H9 (cell line): ENCODE data around the gene NEMP1. TPM values are rescaled to one million over a fixed set of nuclear protein-coding genes. Genes with fewer than 3 reads are reported as not detected.

Experiments
- DNase-seq: peaks from one replicate; pipeline ENCODE4 v3.0.0-alpha.2; 2017
- H2AFZ ChIP-seq: one replicate; pipeline ENCODE4 v1.6.1; 2013; ENCODE audit warnings: mild to moderate bottlenecking, low read length, control low read depth, moderate library complexity
- H2AK5ac ChIP-seq: 2 replicates; pipeline ENCODE4 v1.6.1; 2013; ENCODE audit warnings: low read length, control low read depth, mixed read lengths; ENCODE audit not compliant: insufficient read length
- H2BK120ac ChIP-seq: one replicate; pipeline ENCODE4 v1.6.1; 2013; ENCODE audit warnings: low read depth, mild to moderate bottlenecking, low read length, control low read depth, inconsistent platforms; ENCODE audit not compliant: poor library complexity, severe bottlenecking
- H2BK12ac ChIP-seq: 2 replicates; pipeline ENCODE4 v1.6.1; 2013; ENCODE audit warnings: low read length, control low read depth, mixed read lengths, low read depth; ENCODE audit not compliant: insufficient read length
- H2BK15ac ChIP-seq: 2 replicates; pipeline ENCODE4 v1.6.1; 2013; ENCODE audit warnings: low read depth, low read length, control low read depth
- H2BK20ac ChIP-seq: one replicate; pipeline ENCODE4 v1.6.1; 2013; ENCODE audit warnings: low read depth, mild to moderate bottlenecking, low read length, control low read depth, inconsistent platforms; ENCODE audit not compliant: poor library complexity, severe bottlenecking
- H2BK5ac ChIP-seq: 2 replicates; pipeline ENCODE4 v1.6.1; 2013; ENCODE audit warnings: low read length, control low read depth, mixed read lengths; ENCODE audit not compliant: insufficient read length
- H3K14ac ChIP-seq: 2 replicates; pipeline ENCODE4 v1.6.1; 2013; ENCODE audit warnings: low read length, control low read depth; ENCODE audit not compliant: insufficient read depth
- H3K18ac ChIP-seq: 2 replicates; pipeline ENCODE4 v1.6.1; 2013; ENCODE audit warnings: low read depth, mild to moderate bottlenecking, mixed read lengths, low read length, control low read depth; ENCODE audit not compliant: insufficient read length
- H3K23ac ChIP-seq: 2 replicates; pipeline ENCODE4 v1.6.1; 2013; ENCODE audit warnings: low read length, control low read depth, mixed read lengths, low read depth; ENCODE audit not compliant: insufficient read length
- H3K23me2 ChIP-seq: 2 replicates; pipeline ENCODE4 v1.6.1; 2013; ENCODE audit warnings: low read depth, mild to moderate bottlenecking, mixed read lengths, low read length, control low read depth; ENCODE audit not compliant: insufficient read length, poor library complexity, severe bottlenecking
- H3K27ac ChIP-seq: 2 replicates; pipeline ENCODE4 v1.5.1; 2013; ENCODE audit warnings: low read length, control low read depth, mixed read lengths, low read depth; ENCODE audit not compliant: insufficient read length
- H3K27me3 ChIP-seq: 2 replicates; pipeline ENCODE4 v1.6.1; 2013; ENCODE audit warnings: low read length, control low read depth, inconsistent platforms; ENCODE audit not compliant: insufficient read depth
- H3K4ac ChIP-seq: 2 replicates; pipeline ENCODE4 v1.6.1; 2013; ENCODE audit warnings: low read depth, mild to moderate bottlenecking, control low read depth, inconsistent platforms, low read length, moderate library complexity
- H3K4me1 ChIP-seq: 2 replicates; pipeline ENCODE4 v1.6.1; 2013; ENCODE audit warnings: low read length, control low read depth, inconsistent platforms; ENCODE audit not compliant: insufficient read depth
- H3K4me2 ChIP-seq: 2 replicates; pipeline ENCODE4 v1.6.1; 2013; ENCODE audit warnings: low read length, control low read depth, mixed read lengths; ENCODE audit not compliant: insufficient read length, insufficient read depth
- H3K56ac ChIP-seq: 2 replicates; pipeline ENCODE4 v1.6.1; 2013; ENCODE audit warnings: low read depth, mild to moderate bottlenecking, mixed read lengths, low read length, control low read depth; ENCODE audit not compliant: insufficient read length
- H3K79me1 ChIP-seq: 2 replicates; pipeline ENCODE4 v1.6.1; 2013; ENCODE audit warnings: low read depth, mild to moderate bottlenecking, moderate library complexity, low read length, control low read depth, inconsistent platforms; ENCODE audit not compliant: insufficient read depth, poor library complexity, severe bottlenecking
- H3K79me2 ChIP-seq: 2 replicates; pipeline ENCODE4 v1.6.1; 2013; ENCODE audit warnings: low read length, control low read depth, inconsistent platforms; ENCODE audit not compliant: insufficient read depth
- H3K9ac ChIP-seq: 2 replicates; pipeline ENCODE4 v1.6.1; 2013; ENCODE audit warnings: low read length, control low read depth, mixed read lengths; ENCODE audit not compliant: insufficient read length; ENCODE audit errors: extremely low read depth
- H3K9me3 ChIP-seq: one replicate; pipeline ENCODE4 v1.6.1; 2013; ENCODE audit warnings: low read depth, low read length, inconsistent platforms; ENCODE audit not compliant: control insufficient read depth
- H3T11ph ChIP-seq: one replicate; pipeline ENCODE4 v1.6.1; 2013; ENCODE audit warnings: mild to moderate bottlenecking, low read length, control low read depth, inconsistent platforms
- H4K20me1 ChIP-seq: one replicate; pipeline ENCODE4 v1.6.1; 2013; ENCODE audit not compliant: control insufficient read depth, insufficient read length, insufficient read depth
- H4K5ac ChIP-seq: 2 replicates; pipeline ENCODE4 v1.6.1; 2013; ENCODE audit warnings: low read depth, mild to moderate bottlenecking, mixed read lengths, low read length, control low read depth; ENCODE audit not compliant: insufficient read length
- H4K8ac ChIP-seq: replicated peaks from 2 replicates; pipeline ENCODE4 v1.6.1; 2013; ENCODE audit warnings: low read length, control low read depth, mixed read lengths, low read depth; ENCODE audit not compliant: insufficient read length
- H4K91ac ChIP-seq: 2 replicates; pipeline ENCODE4 v1.6.1; 2013; ENCODE audit warnings: low read depth, mild to moderate bottlenecking, moderate library complexity, mixed read lengths, low read length, control low read depth; ENCODE audit not compliant: insufficient read length
- H3K27ac Mint-ChIP-seq, 3 experiments: 2 replicates in 2 of 3; 3 replicates in 1 of 3; pipeline ENCODE4 v1.8.0; 2020 to 2021; ENCODE audit warnings: mixed read lengths in 3 of 3, mild to moderate bottlenecking in 1 of 3, moderate library complexity in 1 of 3
- H3K27me3 Mint-ChIP-seq: 2 replicates; pipeline ENCODE4 v1.8.0; 2021; ENCODE audit warnings: low read depth, mild to moderate bottlenecking, moderate library complexity, mixed read lengths
- H3K36me3 Mint-ChIP-seq, 3 experiments: 2 replicates in 2 of 3; 3 replicates in 1 of 3; pipeline ENCODE4 v1.8.0; 2020 to 2021; ENCODE audit warnings: low read depth in 3 of 3, mixed read lengths in 3 of 3; ENCODE audit not compliant: insufficient read depth in 1 of 3
- H3K4me1 Mint-ChIP-seq, 2 experiments: 2 replicates each; pipeline ENCODE4 v1.8.0; 2020; ENCODE audit warnings: mixed read lengths in 2 of 2
- H3K4me3 Mint-ChIP-seq, 2 experiments: 2 replicates in 1 of 2; 3 replicates in 1 of 2; pipeline ENCODE4 v1.8.0; 2020 to 2021; ENCODE audit warnings: mild to moderate bottlenecking in 2 of 2, mixed read lengths in 2 of 2, moderate library complexity in 1 of 2
- H3K9me3 Mint-ChIP-seq, 2 experiments: 2 replicates in 1 of 2; 3 replicates in 1 of 2; pipeline ENCODE4 v1.8.0; 2020; ENCODE audit warnings: mild to moderate bottlenecking in 2 of 2, mixed read lengths in 2 of 2, moderate library complexity in 1 of 2
- CTCF ChIP-seq: fragments of 200-600 bp; sonication (generic); conservative IDR thresholded peaks from 3 replicates; pipeline ENCODE4 v1.8.0; 2021; ENCODE audit warnings: antibody characterized with exemption, mild to moderate bottlenecking
- WGBS: extraction: QIAGEN DNeasy Blood & Tissue Kit; methylation state at CpG from one replicate; pipeline ENCODE4 v1.1.7; 2013; ENCODE audit warnings: missing lambda C conversion rate, low lambda C conversion rate, mixed read lengths; ENCODE audit not compliant: insufficient read length; ENCODE audit errors: extremely low coverage; 5-methylcytosine and 5-hydroxymethylcytosine counted together
- total RNA-seq: library from RNA; stranded (reverse); gene quantifications from 2 replicates; pipeline ENCODE4 v1.2.1, GENCODE V29; 2021

The NEMP1 gene
- total RNA-seq, 1 experiment from 2014 or later, result 50.1 TPM

- DNase-seq, result peak; percentile 87
- H3K14ac ChIP-seq, result no peak overlapping the region
- no peak overlapping the region for H2BK15ac ChIP-seq
- no peak overlapping the region for H2BK12ac ChIP-seq
- H3K27ac ChIP-seq, result peak overlapping the region; percentile 67
- H3K56ac ChIP-seq, result no peak overlapping the region
- peaks cover 9% of the 10 kb centered on the region for H3K23me2 ChIP-seq
- no peak overlapping the region for H4K8ac ChIP-seq
- Mint-ChIP-seq H3K27ac (peak overlapping the region; percentile 94 to 98 (median 96)), H3K36me3 (peaks cover 2 to 17% (median 17%) of the 10 kb centered on the region in 3 experiments; a peak in 6 of 7 replicates), H3K27me3 (no peaks in the 10 kb centered on the region), H3K4me3 (peak overlapping the region; percentile 79 to 87), H3K9me3 (no peaks in the 10 kb centered on the region; a peak in 1 of 5 replicates), H3K4me1 (peaks cover 35 to 36% of the 10 kb centered on the region in 2 experiments)
- H4K5ac ChIP-seq, result no peak overlapping the region
- peak overlapping the region; percentile 63 for H3K4me2 ChIP-seq
- no peak overlapping the region for H2BK20ac ChIP-seq
- no peak overlapping the region for H2BK5ac ChIP-seq
- H3K9me3 ChIP-seq, result no peaks in the 10 kb centered on the region
- peak; percentile 55 for TF ChIP-seq CTCF
- no peak overlapping the region for H3K4ac ChIP-seq
- H3K27me3 ChIP-seq, result no peaks in the 10 kb centered on the region
- H3K79me2 ChIP-seq, result no peaks in the 10 kb centered on the region; the same call in 1 of the 2 replicates
- no peak overlapping the region for H4K91ac ChIP-seq
- H2AFZ ChIP-seq, result no peak overlapping the region
- H3K4me1 ChIP-seq, result no peaks in the 10 kb centered on the region
- no peak overlapping the region for H2BK120ac ChIP-seq
- peak overlapping the region; percentile 8 for H3K9ac ChIP-seq
- no peaks in the 10 kb centered on the region for H3K79me1 ChIP-seq
- no peaks in the 10 kb centered on the region for H4K20me1 ChIP-seq
- no peak overlapping the region for H3K23ac ChIP-seq
- H2AK5ac ChIP-seq, result no peak overlapping the region
- H3T11ph ChIP-seq, result no peak overlapping the region
- no CpG with 5 or more reads among the region's 14 CpGs for WGBS
- peak overlapping the region; percentile 41 for H3K18ac ChIP-seq
Measured at GRCh38 chr12:57086493-57087009, 8.0 kb upstream of the NEMP1 start.
